Fibroblast of lung (primary cell): ENCODE data around the gene LDLRAD4. TPM values are rescaled to one million over a fixed set of nuclear protein-coding genes. Genes with fewer than 3 reads are reported as not detected.

ENCODE experiments used
- DNase-seq, 2 donors: peaks; one replicate each; pipeline versions ENCODE4 v3.0.0 to v3.0.0-alpha.2; 2010; ENCODE audit warnings: low read depth in 2 of 2
- H2AFZ ChIP-seq: 2 replicates; pipeline ENCODE4 v1.5.1; 2012; ENCODE audit warnings: low read length, control low read depth, inconsistent platforms
- H3K27ac ChIP-seq: 2 replicates; pipeline ENCODE4 v1.5.1; 2011; ENCODE audit warnings: low read length, control low read depth; ENCODE audit not compliant: insufficient read depth
- H3K27me3 ChIP-seq: 2 replicates; pipeline ENCODE4 v1.5.1; 2011; ENCODE audit warnings: mild to moderate bottlenecking, low read length; ENCODE audit not compliant: control insufficient read depth, insufficient read depth
- H3K36me3 ChIP-seq: 2 replicates; pipeline ENCODE4 v1.5.1; 2011; ENCODE audit warnings: low read length; ENCODE audit not compliant: control insufficient read depth, insufficient read depth
- H3K4me1 ChIP-seq: 2 replicates; pipeline ENCODE4 v1.5.1; 2011; ENCODE audit warnings: low read length; ENCODE audit not compliant: control insufficient read depth, insufficient read depth; ENCODE audit errors: extremely low read depth
- H3K4me2 ChIP-seq: 2 replicates; pipeline ENCODE4 v1.5.1; 2011; ENCODE audit warnings: low read length, control low read depth; ENCODE audit not compliant: insufficient read depth; ENCODE audit errors: extremely low read depth
- H3K4me3 ChIP-seq, 4 experiments: fragments of 200-600 bp in 1 of 4; sonication (generic) in 1 of 4; replicated peaks in 1 of 4; 2 replicates each; pipeline ENCODE4 v1.5.1; 2011 to 2016; ENCODE audit warnings: low read length in 4 of 4, low read depth in 3 of 4, mild to moderate bottlenecking in 3 of 4, control low read depth in 2 of 4, inconsistent platforms in 1 of 4, mixed read lengths in 1 of 4; ENCODE audit not compliant: insufficient read depth in 1 of 4; ENCODE audit errors: control extremely low read depth in 1 of 4
- H3K79me2 ChIP-seq: 2 replicates; pipeline ENCODE4 v1.5.1; 2012; ENCODE audit warnings: mild to moderate bottlenecking, low read length, inconsistent platforms; ENCODE audit not compliant: control insufficient read depth, insufficient read depth
- H3K9ac ChIP-seq: 2 replicates; pipeline ENCODE4 v1.5.1; 2011; ENCODE audit warnings: mild to moderate bottlenecking, low read length, control low read depth; ENCODE audit not compliant: insufficient read depth
- H3K9me3 ChIP-seq: 2 replicates; pipeline ENCODE4 v1.5.1; 2012; ENCODE audit warnings: low read depth, low read length; ENCODE audit not compliant: control insufficient read depth, insufficient read depth
- H4K20me1 ChIP-seq: 2 replicates; pipeline ENCODE4 v1.5.1; 2011; ENCODE audit warnings: low read length; ENCODE audit not compliant: control insufficient read depth, insufficient read depth; ENCODE audit errors: extremely low read depth
- CTCF ChIP-seq, 2 donors: IDR thresholded peaks in 1 of 2; conservative IDR thresholded peaks in 1 of 2; 1 replicate in 1 of 2; 2 replicates in 1 of 2; pipeline ENCODE4 v1.5.1; 2011 to 2012; ENCODE audit warnings: low read length in 2 of 2, control low read depth in 1 of 2, inconsistent platforms in 1 of 2, low read depth in 1 of 2, mild to moderate bottlenecking in 1 of 2
- EZH2 ChIP-seq: IDR thresholded peaks from 2 replicates; pipeline ENCODE4 v1.5.1; 2012; ENCODE audit warnings: low read length, control low read depth, mild to moderate bottlenecking; ENCODE audit errors: missing control alignments
- polyA plus RNA-seq, 2 donors: library from polyadenylated mRNA; depleted of rRNA in 1 of 2; stranded (reverse) in 1 of 2; unstranded in 1 of 2; fragments of >200 nt; gene quantifications; 2 replicates each; pipeline ENCODE4 v1.2.1, GENCODE V29; 2011 to 2012; ENCODE audit warnings: missing spikeins in 1 of 2
- total RNA-seq: library from RNA; depleted of rRNA; stranded (reverse); fragments of >200 nt; gene quantifications from 2 replicates; pipeline ENCODE4 v1.2.1, GENCODE V29; 2014

Gene LDLRAD4
- total and polyA plus RNA-seq, 2 donors (not counting 1 experiment from before 2014, with no cell fraction given): not detected

- TF ChIP-seq EZH2 (no peak), CTCF (conservative IDR thresholded peaks at IDR 0.05 in 1 of 2, IDR thresholded peaks at IDR 0.05 in 1 of 2; ENCODE audit: low read depth in 1 of 2, low read length in 2 of 2) (no peak)
- Histone ChIP-seq H4K20me1 (no peaks in the 10 kb centered on the region), H3K27ac (no peak overlapping the region), H3K4me3 (no peak overlapping the region), H2AFZ (no peak overlapping the region), H3K4me1 (no peaks in the 10 kb centered on the region), H3K27me3 (no peaks in the 10 kb centered on the region), H3K9ac (no peak overlapping the region), H3K4me2 (no peak overlapping the region), H3K9me3 (no peaks in the 10 kb centered on the region), H3K79me2 (peaks cover 5% of the 10 kb centered on the region), H3K36me3 (no peaks in the 10 kb centered on the region)
- DNase-seq: peak in 1 of 2 donors; percentile 5
Observed at GRCh38 chr18:13696961-13697360, 478.4 kb downstream of the LDLRAD4 start.

GRCh38 chr18:13700153-13700552 lies 481.6 kb downstream of the LDLRAD4 start:
- H3K79me2 ChIP-seq: peaks cover 5% of the 10 kb centered on the region

More at GRCh38 chr18:13700153-13700552, 481.6 kb downstream of the LDLRAD4 start:
- no peaks in the 10 kb centered on the region for H3K4me1 ChIP-seq
- no peaks in the 10 kb centered on the region for H3K27me3 ChIP-seq
- H3K4me3 ChIP-seq: no peak overlapping the region
- H3K9me3 ChIP-seq: no peaks in the 10 kb centered on the region
- TF ChIP-seq CTCF (conservative IDR thresholded peaks at IDR 0.05 in 1 of 2, IDR thresholded peaks at IDR 0.05 in 1 of 2; ENCODE audit: low read depth in 1 of 2, low read length in 2 of 2) (no peak), EZH2 (no peak)
- no peak overlapping the region for H3K9ac ChIP-seq
- H3K36me3 ChIP-seq: no peaks in the 10 kb centered on the region
- H4K20me1 ChIP-seq: no peaks in the 10 kb centered on the region
- no peak for DNase-seq
- H3K4me2 ChIP-seq: no peak overlapping the region
- no peak overlapping the region for H3K27ac ChIP-seq
- H2AFZ ChIP-seq: no peak overlapping the region

Other genes starting within 250 kb of the LDLRAD4 start
- gene CEP192, start 227.4 kb upstream of the LDLRAD4 start, total RNA-seq: 32.7 and 32.9 TPM in 2 replicates
- gene CEP192, start 227.4 kb upstream of the LDLRAD4 start, polyA plus RNA-seq: 12.5 and 17.8 TPM in 2 replicates